C4-2B (cell line): Measurements from ENCODE around the gene CAPZA2.
"Not testable (repeated sequence)": the region's sequence is repeated elsewhere in the genome, so short reads cannot be mapped to it uniquely, and the experiment has no call there.

Experiments used
- ZFX ChIP-seq: fragments of 450-650 bp; IDR thresholded peaks from 2 replicates; pipeline ENCODE4 v1.6.1; 2017
- TF ChIP-seq, protein P1 (sequence below): fragments of 450-650 bp; conservative IDR thresholded peaks from 2 replicates; pipeline ENCODE4 v1.5.1; 2017; ENCODE audit warnings: mild to moderate bottlenecking

DNA sequence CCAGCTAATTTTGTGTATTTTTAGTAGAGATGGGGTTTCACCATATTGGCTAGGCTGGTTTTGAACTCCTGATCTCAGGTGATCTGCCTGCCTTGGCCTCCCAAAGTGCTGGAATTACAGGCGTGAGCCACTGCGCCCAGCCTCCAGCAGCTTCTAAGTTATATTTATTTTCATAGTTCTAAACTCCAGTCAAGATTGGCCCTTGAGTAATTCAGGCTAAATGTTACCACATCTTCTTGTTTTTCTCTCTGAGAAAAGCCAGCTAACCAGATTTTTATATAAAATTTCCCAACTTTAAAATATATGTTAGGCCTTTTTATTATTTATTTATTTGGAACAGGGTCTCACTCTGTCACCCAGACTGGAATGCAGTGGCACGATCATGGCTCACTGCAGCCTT is 49.0 kb upstream of the CAPZA2 start:
- TF ChIP-seq, protein P1, sequence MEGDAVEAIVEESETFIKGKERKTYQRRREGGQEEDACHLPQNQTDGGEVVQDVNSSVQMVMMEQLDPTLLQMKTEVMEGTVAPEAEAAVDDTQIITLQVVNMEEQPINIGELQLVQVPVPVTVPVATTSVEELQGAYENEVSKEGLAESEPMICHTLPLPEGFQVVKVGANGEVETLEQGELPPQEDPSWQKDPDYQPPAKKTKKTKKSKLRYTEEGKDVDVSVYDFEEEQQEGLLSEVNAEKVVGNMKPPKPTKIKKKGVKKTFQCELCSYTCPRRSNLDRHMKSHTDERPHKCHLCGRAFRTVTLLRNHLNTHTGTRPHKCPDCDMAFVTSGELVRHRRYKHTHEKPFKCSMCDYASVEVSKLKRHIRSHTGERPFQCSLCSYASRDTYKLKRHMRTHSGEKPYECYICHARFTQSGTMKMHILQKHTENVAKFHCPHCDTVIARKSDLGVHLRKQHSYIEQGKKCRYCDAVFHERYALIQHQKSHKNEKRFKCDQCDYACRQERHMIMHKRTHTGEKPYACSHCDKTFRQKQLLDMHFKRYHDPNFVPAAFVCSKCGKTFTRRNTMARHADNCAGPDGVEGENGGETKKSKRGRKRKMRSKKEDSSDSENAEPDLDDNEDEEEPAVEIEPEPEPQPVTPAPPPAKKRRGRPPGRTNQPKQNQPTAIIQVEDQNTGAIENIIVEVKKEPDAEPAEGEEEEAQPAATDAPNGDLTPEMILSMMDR, result not testable (repeated sequence)
- not testable (repeated sequence) for TF ChIP-seq ZFX
